T-helper 17 cell (primary cell): ENCODE measurements around the gene PKNOX1. TPM values are rescaled to one million over a fixed set of nuclear protein-coding genes. Genes with fewer than 3 reads are reported as not detected.
"Not testable (repeated sequence)": the region's sequence is repeated elsewhere in the genome, so short reads cannot be mapped to it uniquely, and the experiment has no call there.

ENCODE experiments used
- ATAC-seq: fragments of 150-1000 bp; cut with Tn5 transposase; 2 replicates; pipeline ENCODE4 v1.10.0; 2021; ENCODE audit warnings: mild to moderate bottlenecking, moderate library complexity
- DNase-seq, 3 donors: peaks; one replicate each; pipeline versions ENCODE4 v3.0.0 to v3.0.0-alpha.2; 2020 to 2021
- H3K9me3 ChIP-seq: one replicate; pipeline ENCODE4 v1.7.0; 2013; ENCODE audit warnings: low read length, mild to moderate bottlenecking; ENCODE audit not compliant: control insufficient read depth, poor library complexity, severe bottlenecking
- H3K27ac Mint-ChIP-seq: one replicate; pipeline ENCODE4 v1.8.0; 2022; ENCODE audit warnings: mild to moderate bottlenecking, moderate library complexity, mixed read lengths
- H3K27me3 Mint-ChIP-seq: one replicate; pipeline ENCODE4 v1.8.0; 2022; ENCODE audit warnings: mixed read lengths
- H3K36me3 Mint-ChIP-seq: one replicate; pipeline ENCODE4 v1.8.0; 2022; ENCODE audit warnings: low read depth, mixed read lengths
- H3K4me1 Mint-ChIP-seq: one replicate; pipeline ENCODE4 v1.8.0; 2022; ENCODE audit warnings: mild to moderate bottlenecking, mixed read lengths
- H3K4me3 Mint-ChIP-seq: one replicate; pipeline ENCODE4 v1.8.0; 2022; ENCODE audit warnings: mild to moderate bottlenecking, moderate library complexity, mixed read lengths
- total RNA-seq, 4 donors: library from RNA in 2 of 4; stranded (reverse) in 2 of 4; gene quantifications; one replicate each; pipeline ENCODE4 v1.2.3 and lab custom pipeline; 2022 to 2026

PKNOX1 gene
- total RNA-seq, 2 donors from 2014 or later: 11.5 to 15.3 TPM

DNA sequence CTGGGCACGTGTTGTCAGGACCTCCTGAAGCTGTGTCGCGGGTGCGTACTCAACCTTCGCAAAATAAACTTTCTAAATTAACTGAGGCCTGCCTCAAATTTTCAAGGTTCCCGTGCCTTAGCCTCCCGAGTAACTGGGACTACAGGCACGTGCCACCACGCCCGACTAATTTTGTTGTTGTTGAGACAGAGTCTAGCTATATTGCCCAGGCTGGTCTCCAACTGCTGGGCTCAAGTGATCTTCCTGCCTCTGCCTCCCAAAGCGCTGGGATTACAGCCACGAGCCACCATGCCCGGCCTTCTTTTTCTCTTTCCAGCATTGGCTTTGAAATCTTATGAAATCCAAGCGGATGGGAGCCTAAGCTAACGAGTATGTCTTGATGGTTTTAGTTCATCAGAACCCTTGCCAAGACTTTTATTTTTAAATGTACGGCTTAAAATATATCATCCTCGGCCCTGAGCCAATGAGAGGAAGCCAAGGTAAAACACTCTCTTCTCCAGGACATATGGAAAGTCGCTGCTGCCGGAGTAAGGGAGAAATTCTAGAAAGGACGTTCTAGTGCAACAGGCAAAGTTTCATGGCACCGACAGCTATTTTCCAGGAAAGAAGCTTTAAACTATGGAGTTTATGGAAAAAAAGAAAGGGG, 36.3 kb upstream of the PKNOX1 start:
- DNase-seq: no peak
- H3K9me3 ChIP-seq: no peaks in the 10 kb centered on the region
- Mint-ChIP-seq H3K4me3 (no peak overlapping the region), H3K27me3 (no peaks in the 10 kb centered on the region), H3K27ac (no peak overlapping the region), H3K36me3 (no peaks in the 10 kb centered on the region), H3K4me1 (peaks cover 3% of the 10 kb centered on the region)
- ATAC-seq: no peak

DNA sequence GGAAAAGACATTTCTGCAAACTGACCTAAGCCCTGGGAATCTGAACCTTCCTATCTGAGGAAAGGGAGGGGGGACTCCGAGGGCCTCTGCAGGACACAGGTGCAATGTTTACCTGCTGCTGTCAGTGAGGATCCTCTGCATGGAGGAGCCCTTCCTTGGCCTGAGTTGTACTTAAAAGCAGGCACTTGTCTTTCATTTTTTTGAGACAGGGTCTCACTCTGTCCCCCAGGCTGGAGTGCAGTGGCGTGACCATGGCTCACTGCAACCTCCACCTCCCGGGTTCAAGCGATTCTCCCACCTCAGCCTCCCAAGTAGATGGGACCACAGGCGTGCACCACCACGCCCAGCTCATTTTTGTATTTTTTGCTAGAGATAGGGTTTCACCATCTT, 35.8 kb upstream of the PKNOX1 start:
- not testable (repeated sequence) for H3K27me3 Mint-ChIP-seq, DNase-seq, H3K27ac Mint-ChIP-seq, H3K9me3 ChIP-seq, H3K36me3 Mint-ChIP-seq, H3K4me1 Mint-ChIP-seq, H3K4me3 Mint-ChIP-seq, ATAC-seq

DNA sequence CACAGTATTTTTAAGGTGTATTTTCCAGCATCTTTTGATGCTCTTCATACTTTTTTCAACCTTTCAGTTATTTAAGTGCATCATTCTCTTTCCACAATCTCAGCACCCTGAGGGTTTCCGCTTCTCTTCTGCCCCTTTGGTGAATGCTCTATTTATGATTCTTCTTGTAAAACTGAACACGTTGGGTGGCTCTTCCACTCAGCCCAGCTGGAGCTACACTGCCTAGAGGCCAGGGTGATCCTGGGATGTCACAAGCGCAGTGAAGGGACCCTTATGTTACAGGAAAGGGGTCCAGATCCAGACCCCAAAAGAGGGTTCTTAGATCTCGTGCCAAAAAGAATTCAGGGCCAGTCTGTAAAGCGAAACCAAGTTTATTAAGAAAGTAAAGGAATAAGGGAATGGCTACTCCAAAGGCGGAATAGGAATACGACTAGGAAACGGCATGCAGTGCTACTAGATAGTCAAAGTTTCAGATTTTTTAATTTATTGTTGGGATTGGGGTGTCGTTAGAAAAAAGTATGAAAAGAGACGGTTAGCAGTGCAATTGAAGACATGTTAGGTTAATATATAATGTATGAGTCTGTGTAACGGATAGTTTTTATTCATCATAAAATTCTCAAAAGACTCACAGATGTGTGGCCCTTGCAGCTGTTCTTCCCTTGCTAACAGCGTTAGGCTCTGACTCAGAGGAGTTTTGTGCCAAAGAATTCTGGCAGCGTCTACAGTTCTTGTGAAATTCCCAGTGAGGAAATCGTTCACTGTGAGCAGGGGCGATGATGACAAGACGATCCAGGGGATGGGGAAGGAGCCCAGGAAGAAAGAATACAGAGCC, 34.6 kb upstream of the PKNOX1 start:
- no peaks in the 10 kb centered on the region for H3K9me3 ChIP-seq
- H3K36me3 Mint-ChIP-seq: no peaks in the 10 kb centered on the region
- peaks cover 3% of the 10 kb centered on the region for H3K4me1 Mint-ChIP-seq
- no peak for DNase-seq
- no peak for ATAC-seq
- H3K27me3 Mint-ChIP-seq: no peaks in the 10 kb centered on the region
- no peak overlapping the region for H3K4me3 Mint-ChIP-seq
- H3K27ac Mint-ChIP-seq: no peak overlapping the region

DNA sequence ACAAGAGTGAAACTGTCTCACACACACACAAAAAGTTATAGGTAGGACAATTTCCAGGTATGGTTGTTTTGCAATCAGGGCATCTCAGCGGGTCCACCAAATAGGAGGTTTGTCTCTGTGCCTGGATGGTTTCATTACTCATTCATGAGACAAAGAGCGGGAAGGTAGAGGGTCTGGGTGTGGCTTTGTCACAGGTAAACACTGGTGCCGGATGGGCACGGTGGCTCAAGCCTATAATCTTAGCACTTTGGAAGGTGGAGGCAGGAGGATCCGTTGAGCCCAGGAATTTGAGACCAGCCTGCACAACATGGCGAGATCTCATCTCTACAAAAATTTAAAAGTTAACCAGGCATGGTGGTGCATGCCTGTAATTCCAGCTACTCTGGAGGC, 32.7 kb upstream of the PKNOX1 start:
- DNase-seq (no peak), ATAC-seq (no peak)
- Mint-ChIP-seq H3K4me3 (no peak overlapping the region), H3K27ac (no peak overlapping the region), H3K27me3 (no peaks in the 10 kb centered on the region), H3K4me1 (peaks cover 3% of the 10 kb centered on the region), H3K36me3 (no peaks in the 10 kb centered on the region)
- no peaks in the 10 kb centered on the region for H3K9me3 ChIP-seq

DNA sequence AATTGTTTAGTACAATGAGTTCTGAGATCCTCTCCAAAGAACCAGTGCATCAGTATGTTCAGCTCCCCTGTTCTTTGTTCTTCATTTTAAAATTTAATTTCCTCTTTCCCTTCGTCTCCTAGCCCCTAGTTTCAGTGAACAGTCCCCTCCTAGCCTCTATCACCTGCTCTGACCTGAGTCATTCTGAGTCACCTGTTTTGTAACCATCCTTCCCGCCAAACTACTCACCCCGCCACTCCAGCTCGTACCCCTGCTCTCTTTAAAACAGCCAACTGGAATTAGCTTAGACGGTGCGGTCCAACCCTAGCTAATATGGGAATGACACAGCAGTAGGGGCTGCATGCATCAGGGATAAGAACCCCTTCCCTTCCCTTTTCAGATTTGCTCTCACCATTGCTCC, 32.1 kb upstream of the PKNOX1 start:
- peaks cover 3% of the 10 kb centered on the region for H3K4me1 Mint-ChIP-seq
- no peaks in the 10 kb centered on the region for H3K9me3 ChIP-seq
- no peak overlapping the region for H3K4me3 Mint-ChIP-seq
- no peaks in the 10 kb centered on the region for H3K36me3 Mint-ChIP-seq
- no peak overlapping the region for H3K27ac Mint-ChIP-seq
- no peaks in the 10 kb centered on the region for H3K27me3 Mint-ChIP-seq
- ATAC-seq: no peak
- no peak for DNase-seq

DNA sequence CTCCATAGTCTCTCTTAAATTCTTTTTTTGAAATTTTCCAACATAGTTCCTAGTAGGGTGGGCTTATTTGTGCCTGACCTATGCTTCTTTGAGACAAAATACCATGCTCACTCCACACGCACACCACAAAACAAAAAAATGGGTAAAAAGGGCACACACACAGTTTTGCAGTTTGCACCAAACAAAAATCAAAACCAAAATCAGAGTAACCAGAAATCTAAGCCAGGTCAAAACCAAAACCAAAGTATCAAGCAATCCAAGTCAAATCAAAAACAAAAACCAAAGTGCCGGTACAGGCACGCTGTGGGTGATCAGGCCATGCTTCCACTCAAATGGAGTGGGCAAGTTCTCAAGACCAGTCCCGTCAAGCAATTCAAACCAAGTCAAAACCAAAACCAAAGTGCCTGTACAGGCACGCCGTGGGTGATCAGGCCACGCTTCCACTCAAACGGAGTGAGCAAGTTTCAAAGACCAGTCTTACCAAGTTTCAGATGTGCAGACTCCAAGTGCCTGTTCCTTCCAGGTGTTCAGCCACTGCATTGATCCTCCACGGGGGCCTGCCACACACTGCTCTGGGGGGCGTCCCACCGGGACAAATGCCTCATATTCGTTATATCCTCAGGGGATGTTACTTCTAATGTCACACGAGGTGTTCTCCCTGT, 25.1 kb upstream of the PKNOX1 start:
- H3K36me3 Mint-ChIP-seq, H3K4me1 Mint-ChIP-seq, ATAC-seq, H3K27me3 Mint-ChIP-seq, H3K9me3 ChIP-seq, DNase-seq: not testable (repeated sequence)
- peak overlapping the region; percentile 1 for H3K27ac Mint-ChIP-seq
- H3K4me3 Mint-ChIP-seq: peak overlapping the region; percentile 43

DNA sequence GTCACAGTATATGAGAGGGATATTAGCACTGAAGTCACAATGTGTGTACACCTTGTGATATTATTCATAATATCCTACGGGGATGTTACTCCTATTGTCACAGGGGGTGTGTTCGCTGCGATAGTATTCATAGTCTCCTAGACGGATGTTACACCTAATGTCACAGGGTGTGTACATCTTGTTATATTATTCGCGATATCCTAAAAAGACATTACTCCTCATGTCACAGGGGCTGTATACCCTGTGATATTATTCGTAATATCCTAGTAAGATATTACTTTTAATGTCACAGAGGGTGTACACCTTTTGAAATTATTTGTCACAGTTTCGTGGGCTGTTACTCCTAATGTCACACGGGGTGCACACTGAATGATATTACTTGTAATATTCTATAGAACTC, 23.2 kb upstream of the PKNOX1 start:
- H3K27me3 Mint-ChIP-seq, H3K9me3 ChIP-seq, DNase-seq, H3K4me1 Mint-ChIP-seq, H3K36me3 Mint-ChIP-seq, H3K4me3 Mint-ChIP-seq, H3K27ac Mint-ChIP-seq, ATAC-seq: not testable (repeated sequence)

DNA sequence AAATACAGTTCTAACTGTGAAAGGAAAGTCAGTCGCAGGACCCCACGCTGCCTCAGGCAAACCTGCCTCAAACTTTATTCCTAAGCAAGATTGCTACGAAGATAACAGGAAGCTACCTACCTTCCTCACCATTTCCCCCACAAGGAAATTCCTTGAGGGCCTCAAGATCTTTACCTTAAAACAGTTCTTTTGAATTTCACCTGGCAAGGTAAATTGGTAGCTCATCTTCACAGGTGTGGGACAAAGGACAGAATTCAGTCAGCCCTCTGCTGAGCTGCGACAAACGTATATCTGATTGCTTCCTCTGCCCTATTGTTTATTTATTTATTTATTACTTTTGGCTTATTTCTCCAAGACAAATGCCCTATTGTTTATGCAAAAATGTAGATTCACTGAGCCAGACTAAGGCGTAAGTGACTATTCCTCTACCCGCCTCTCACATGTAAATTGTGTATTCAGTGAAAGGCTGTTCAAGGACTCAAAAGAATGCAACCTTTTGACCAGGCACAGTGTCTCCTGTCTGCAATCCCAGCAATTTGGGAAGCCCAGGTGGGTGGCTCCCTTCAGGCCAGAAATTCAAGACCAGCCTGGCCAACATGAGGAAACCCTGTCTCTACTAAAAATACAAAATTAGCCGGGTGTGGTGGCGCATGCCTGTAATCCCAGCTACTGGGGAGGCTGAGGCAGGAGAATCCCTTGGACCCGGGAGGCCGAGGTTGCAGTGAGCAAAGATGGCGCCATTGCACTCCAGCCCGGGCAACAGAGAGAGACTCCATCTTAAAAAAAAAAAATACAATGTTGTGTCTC, 17.3 kb upstream of the PKNOX1 start:
- Mint-ChIP-seq H3K27me3 (peaks cover 9% of the 10 kb centered on the region), H3K36me3 (no peaks in the 10 kb centered on the region), H3K4me1 (no peaks in the 10 kb centered on the region), H3K4me3 (no peak overlapping the region), H3K27ac (no peak overlapping the region)
- DNase-seq (no peak), ATAC-seq (peak; percentile 77)
- H3K9me3 ChIP-seq: no peaks in the 10 kb centered on the region

DNA sequence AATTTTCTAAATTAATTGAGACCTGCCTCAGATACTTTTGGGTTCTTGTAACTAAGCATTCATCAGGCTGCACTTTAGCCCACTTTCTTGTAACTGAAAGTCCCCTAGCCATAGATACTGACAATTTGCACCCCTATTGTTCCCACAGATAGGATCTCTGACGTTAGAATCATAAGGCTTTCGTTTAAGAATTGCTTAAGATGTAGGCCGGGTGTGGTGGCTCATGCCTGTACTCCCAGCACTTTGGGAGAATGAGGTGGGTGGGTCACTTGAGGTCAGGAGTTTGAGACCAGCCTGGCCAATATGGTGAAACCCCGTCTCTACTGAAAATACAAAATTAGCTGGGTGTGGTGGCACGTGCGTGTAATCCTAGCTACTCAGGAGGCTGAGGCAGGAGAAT, 16.2 kb upstream of the PKNOX1 start:
- not testable (repeated sequence) for H3K4me1 Mint-ChIP-seq, H3K27me3 Mint-ChIP-seq, DNase-seq, H3K4me3 Mint-ChIP-seq, H3K27ac Mint-ChIP-seq, H3K9me3 ChIP-seq, H3K36me3 Mint-ChIP-seq, ATAC-seq

DNA sequence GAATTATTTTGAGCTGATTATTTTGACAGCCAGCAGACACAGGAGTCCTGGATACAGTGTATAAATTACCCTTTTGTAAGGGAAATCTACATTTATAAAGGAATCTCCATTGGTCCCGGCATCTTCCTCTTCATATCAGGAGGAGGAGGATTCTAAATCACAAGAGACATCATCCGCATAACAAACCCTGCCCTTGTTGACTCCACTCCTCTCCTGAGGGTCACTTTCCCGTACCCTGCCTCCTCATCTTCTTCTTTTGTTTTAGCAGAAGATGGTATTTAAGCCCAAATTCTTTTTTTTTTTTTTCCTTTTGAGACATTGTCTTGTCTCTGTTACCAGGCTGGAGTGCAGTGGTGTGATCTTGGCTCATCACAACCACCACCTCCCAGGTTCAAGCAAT, 14.6 kb upstream of the PKNOX1 start:
- no peak for ATAC-seq
- H3K9me3 ChIP-seq: no peaks in the 10 kb centered on the region
- no peak overlapping the region for H3K4me3 Mint-ChIP-seq
- no peaks in the 10 kb centered on the region for H3K36me3 Mint-ChIP-seq
- H3K27ac Mint-ChIP-seq: no peak overlapping the region
- no peak for DNase-seq
- no peaks in the 10 kb centered on the region for H3K4me1 Mint-ChIP-seq
- no peaks in the 10 kb centered on the region for H3K27me3 Mint-ChIP-seq

DNA sequence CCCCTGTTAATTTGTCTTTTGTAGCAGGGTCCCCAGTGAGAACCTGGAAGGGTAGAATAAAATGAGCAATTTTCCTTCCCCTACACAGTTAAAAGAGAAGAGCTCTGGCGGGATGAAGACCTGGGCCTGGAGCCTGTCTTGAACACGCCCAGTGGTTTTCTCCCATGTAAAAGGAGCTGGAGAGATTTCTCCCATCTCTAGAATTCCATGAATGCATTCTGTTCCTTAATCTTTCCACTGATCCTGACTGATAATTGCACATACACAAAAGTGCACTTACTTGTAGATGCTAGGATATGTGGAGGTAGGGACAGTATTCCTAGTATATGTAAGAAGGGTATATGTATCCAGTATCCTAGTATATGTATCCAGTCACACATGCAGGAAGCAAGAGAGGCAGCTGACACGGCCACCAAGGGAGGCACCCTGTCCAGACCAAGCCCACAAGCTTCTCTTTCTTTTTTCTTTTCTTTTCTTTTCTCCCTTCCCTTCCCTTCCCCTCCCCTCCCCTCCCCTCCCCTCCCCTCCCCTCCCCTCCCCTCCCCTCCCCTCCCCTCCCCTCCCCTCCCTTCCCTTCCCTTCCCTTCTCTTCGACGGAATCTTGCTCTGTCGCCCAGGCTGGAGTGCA, 11.9 kb upstream of the PKNOX1 start:
- H3K4me3 Mint-ChIP-seq: no peak overlapping the region
- H3K4me1 Mint-ChIP-seq: no peaks in the 10 kb centered on the region
- H3K36me3 Mint-ChIP-seq: no peaks in the 10 kb centered on the region
- no peak overlapping the region for H3K27ac Mint-ChIP-seq
- DNase-seq (no peak), ATAC-seq (no peak)
- no peaks in the 10 kb centered on the region for H3K27me3 Mint-ChIP-seq
- no peaks in the 10 kb centered on the region for H3K9me3 ChIP-seq

DNA sequence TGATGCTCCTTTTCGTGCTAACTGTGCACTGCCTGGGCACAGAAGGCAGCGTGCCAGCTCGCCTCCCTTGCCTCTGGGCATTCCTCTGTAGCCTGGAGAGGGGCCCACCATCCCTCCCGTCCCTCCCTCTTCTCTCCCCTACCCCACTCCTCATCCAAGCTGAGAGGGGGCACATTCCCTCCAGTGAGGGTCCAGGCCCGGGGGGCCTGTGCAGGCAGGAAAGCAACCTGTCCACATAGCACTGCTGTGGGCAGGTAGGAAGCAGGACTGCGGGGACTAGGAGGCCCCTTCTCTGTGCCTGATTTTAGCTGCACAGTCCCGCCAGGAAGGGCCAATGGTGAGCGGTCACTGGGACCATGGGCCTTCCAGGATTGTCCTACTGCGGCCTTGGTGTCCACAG, 10.3 kb upstream of the PKNOX1 start:
- no peaks in the 10 kb centered on the region for H3K27me3 Mint-ChIP-seq

More for the DNA sequence above, 10.3 kb upstream of the PKNOX1 start:
- no peaks in the 10 kb centered on the region for H3K36me3 Mint-ChIP-seq
- H3K4me3 Mint-ChIP-seq: no peak overlapping the region
- ATAC-seq: no peak
- H3K9me3 ChIP-seq: no peaks in the 10 kb centered on the region
- no peaks in the 10 kb centered on the region for H3K4me1 Mint-ChIP-seq
- no peak for DNase-seq
- H3K27ac Mint-ChIP-seq: no peak overlapping the region
